Activated T-cell treated with anti-CD3 and anti-CD28 coated beads, Interleukin-2, amount 50 U/mL, for 1 hour (primary cell): ENCODE data around the gene NLRC4.
"Not testable (repeated sequence)": the region's sequence is repeated elsewhere in the genome, so short reads cannot be mapped to it uniquely, and the experiment has no call there.

ENCODE experiments used
- DNase-seq: peaks from one replicate; pipeline ENCODE4 v3.0.0-alpha.2; 2020

NLRC4 gene

GRCh38 chr2:32264422-32265105, at the start of gene NLRC4:
NLRC4 (minus strand) TSS chr2:32264886; CDS start chr2:32256775, 8,111 bp downstream.
- no peak for DNase-seq

GRCh38 chr2:32310577-32310976, 45.9 kb upstream of the NLRC4 start:
- no peak for DNase-seq

GRCh38 chr2:32293966-32294562, 29.4 kb upstream of the NLRC4 start:
- not testable (repeated sequence) for DNase-seq

DNA sequence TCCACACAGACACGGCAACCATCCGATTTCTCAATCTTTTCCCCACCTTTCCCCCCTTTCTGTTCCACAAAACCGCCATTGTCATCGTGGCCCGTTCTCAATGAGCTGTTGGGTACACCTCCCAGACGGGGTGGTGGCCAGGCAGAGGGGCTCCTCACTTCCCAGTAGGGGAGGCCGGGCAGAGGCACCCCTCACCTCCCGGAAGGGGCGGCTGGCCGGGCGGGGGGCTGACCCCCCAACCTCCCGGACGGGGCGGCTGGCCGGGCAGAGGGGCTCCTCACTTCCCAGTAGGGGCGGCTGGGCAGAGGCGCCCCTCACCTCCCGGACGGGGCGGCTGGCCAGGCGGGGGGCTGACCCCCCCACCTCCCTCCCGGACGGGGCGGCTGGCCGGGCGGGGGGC, 28.8 kb upstream of the NLRC4 start:
- not testable (repeated sequence) for DNase-seq

- DNase-seq = no peak
Observed at GRCh38 chr2:32291746-32292145, 27.1 kb upstream of the NLRC4 start.

DNA sequence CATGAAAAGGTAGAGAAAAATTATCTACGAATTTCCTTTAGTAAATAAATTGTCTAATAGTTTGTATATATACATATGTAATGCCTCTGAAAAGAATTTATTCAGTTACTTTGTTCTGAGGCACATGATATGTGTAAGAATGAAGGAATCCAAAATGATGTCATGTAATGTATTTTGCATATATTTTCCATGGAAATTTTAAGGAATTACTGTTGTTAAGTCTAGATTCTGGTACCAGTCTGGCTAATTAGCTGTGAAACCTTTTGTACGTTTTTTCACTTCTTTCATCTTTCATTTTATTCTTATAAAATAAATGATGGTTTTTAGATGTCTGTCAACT, 25.3 kb upstream of the NLRC4 start:
- DNase-seq = no peak

DNA sequence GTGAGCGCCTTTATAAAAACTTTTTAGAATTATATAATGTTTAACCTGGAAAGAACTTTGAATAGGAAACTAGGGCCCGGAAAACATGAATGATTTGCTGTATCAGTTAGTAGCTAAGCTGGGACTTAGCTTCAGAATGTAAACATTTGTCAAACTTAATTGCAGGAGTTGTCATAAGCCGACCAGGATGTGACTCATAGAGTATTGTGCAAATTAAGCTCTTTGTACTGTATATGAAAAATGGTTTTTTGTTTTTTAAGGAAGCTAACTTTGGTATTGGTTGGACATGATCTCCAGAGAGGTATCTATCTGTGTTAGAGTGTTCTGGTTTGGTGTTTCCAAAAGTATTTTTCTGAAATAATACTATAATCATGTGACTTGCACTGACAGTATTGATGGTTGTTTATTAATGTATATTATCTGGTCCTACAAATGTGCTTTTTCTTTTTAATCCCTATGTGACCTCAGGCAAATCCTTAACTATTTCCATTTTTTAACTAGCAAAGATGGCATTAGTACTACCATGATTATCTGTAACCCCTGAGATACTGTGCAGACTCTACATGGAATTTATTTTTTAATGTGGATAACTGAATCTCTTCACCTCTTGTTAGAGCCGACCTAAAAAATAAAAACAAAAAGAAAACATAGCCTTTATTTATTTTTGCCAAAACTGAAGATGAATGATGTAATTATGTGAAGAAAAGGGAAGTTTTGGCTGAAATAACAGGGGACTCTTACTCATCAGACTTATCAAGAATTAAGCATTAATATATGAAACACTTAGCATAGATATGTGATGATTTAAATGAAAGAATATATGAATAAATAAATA, 24.7 kb upstream of the NLRC4 start:
- no peak for DNase-seq

- DNase-seq = no peak
Observed at GRCh38 chr2:32284321-32284720, 19.6 kb upstream of the NLRC4 start.

- DNase-seq = no peak
Observed at GRCh38 chr2:32278478-32278853, 13.8 kb upstream of the NLRC4 start.

- peak; percentile 93 for DNase-seq
Observed at GRCh38 chr2:32277674-32278477, 13.2 kb upstream of the NLRC4 start, which contains the start of gene YIPF4. YIPF4 (plus strand) TSS chr2:32277904; CDS start chr2:32278156, 252 bp downstream.

DNA sequence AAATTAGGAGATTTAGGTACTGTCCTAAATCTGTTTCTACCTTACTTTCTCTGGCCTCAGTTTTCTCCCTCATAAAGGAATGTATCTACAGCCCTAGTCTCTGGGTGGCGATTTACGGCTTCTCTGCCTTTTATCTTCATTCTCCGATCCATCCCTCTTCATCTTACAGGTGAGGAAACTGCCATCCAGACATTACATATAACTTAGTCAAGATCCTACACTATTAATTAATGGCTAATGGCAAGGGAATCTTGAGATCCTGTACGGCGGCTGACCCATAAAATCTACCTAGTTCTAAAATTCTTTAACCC, 12.6 kb upstream of the NLRC4 start:
- DNase-seq = no peak

DNA sequence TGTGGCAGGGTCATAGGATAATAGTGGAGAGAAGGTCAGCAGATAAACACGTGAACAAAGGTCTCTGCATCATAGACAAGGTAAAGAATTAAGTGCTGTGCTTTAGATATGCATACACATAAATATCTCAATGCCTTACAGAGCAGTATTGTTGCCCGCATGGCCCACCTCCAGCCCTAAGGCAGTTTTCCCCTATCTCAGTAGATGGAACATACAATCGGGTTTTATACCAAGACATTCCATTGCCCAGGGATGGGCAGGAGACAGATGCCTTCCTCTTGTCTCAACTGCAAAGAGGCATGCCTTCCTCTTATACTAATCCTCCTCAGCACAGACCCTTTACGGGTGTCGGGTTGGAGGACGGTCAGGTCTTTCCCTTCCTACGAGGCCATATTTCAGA, 11.1 kb upstream of the NLRC4 start:
- DNase-seq = not testable (repeated sequence)

DNA sequence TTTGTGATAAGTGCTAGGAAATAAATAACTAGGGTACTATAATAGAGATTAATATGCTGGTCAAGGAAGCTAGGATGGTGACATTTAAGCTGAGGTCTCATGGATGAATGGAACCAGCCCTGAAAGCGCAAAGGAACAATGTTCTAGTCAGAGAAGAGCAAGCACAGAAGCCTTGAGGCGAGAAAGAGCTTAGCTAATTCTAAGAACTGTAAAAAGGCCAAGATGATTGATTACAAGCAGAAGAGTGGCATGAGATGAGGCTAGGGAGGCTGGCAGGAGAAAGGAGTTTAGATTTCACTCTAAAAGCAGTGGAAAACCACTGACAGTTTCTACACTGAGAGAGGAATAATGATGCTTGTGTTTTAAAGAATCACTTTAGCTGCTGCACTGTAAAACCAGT, 9.6 kb upstream of the NLRC4 start:
- DNase-seq = no peak

- DNase-seq = no peak
Observed at GRCh38 chr2:32272279-32272678, 7.6 kb upstream of the NLRC4 start.

DNA sequence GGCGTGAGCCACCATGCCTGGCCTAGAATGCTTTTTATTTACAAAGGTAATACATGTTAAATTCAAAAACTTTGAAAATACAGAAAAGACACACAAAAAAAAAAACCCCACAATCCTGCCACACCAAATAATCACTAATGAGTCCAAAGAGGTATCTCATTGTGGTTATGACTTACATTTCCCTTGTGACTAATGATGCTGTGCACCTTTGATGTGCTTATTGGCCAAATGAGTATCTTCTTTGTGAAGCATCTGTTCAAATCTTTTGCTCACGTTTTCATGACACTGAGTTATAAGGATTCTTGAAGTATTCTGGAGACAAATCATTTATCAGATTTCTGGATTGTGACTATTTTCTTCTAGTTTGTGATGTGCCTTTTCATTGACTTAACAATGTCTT, 6.4 kb upstream of the NLRC4 start:
- no peak for DNase-seq

- no peak for DNase-seq
Observed at GRCh38 chr2:32262105-32262504, 2.6 kb downstream of the NLRC4 start.

GRCh38 chr2:32260376-32260775, 4.3 kb downstream of the NLRC4 start:
- no peak for DNase-seq

DNA sequence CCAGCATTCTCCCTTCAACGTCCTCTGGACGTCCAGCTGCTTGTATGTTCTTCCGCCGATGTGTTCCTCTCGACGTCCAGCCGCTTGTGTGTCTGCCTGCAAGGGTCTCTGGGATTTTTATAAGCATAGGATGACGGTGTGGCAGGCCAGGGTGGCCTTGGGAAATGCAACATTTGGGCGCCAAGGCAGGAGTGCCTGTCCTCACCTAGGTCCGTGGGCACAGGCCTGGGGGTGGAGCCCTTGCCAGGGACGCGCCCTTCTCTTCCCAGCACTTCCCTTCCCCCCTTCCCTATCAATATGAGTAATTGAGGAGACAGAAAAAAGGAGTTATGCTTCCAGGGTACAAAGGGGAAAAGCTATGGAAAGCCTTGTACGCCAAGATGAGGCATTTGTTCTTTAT, 6.4 kb downstream of the NLRC4 start:
- DNase-seq = no peak

DNA sequence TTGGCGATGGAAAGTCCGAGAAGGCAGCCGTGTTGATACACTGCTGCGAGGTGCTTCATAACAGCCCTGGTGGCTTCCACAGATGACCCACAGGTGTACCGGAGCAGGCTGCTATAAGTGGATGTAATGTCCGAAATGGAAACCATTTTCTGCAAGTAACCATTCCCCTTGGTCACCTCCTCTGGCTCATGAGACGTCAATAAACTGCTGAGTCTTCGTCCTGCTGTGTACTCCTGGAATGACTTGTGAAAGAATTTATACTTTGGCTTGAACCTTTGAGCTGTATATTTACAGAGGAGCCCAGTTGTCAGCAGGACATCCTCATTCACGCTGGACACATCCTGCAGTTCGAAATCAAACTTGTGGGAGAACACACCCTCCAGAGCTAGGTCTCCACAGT, 14.4 kb downstream of the NLRC4 start:
- no peak for DNase-seq

GRCh38 chr2:32249731-32250236, 14.9 kb downstream of the NLRC4 start:
- no peak for DNase-seq

DNA sequence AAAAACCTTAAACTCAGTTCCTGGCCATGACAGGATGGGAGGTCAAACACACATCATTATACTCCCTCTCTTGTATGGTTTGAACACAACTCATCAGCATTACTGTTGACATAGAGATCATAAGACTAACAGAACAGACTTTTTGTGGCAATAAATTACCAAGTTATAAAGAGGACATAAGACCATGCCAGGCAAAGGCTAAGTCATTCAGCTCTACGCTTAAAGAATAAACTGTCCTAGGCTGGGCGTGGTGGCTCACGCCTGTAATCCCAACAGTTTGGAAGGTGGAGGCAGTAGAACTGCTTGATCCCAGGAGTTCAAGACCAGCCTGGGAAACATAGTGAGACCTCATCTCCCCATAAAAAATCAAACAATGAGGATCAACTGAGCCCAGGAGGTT, 16.4 kb downstream of the NLRC4 start:
- DNase-seq = no peak

DNA sequence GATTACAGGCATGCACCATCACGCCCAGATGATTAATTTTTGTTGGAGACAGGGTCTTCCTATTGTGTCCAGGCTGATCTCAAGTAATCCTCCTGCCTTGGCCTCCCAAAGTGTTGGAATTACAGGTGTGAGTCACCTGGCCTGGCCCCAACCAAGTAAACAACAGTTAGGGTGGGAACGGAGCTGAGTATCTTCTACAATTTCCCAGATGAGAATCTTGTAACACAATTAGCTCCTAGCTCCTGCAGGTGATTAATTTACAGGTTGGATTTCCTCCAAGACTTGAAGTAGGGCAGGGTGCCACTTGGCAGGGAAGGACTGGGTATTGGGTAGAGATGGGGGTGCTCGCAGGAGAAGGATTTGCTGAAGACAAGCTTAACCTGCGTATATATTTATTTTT, 17.8 kb downstream of the NLRC4 start:
- DNase-seq = no peak

DNA sequence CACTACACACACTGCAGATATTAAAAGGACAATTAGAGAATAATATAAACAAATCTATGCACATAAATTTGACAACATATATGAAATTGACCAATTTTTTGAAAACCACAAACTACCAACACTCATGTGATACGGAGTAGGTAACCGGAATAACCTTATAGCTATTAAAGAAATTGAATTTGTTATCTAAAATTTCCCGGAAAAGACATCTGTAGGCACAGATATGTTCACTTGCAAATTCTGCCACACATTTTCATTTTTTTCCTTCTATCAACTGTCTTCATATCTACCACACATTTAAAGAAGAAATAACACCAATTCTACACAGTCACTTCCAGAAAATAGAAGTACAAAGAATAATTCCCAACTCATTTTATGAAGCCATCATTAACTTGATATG, 22.4 kb downstream of the NLRC4 start:
- DNase-seq = no peak
